H1 (cell line): ENCODE results near the gene GALNT4. TPM values are rescaled to one million over a fixed set of nuclear protein-coding genes. Genes with fewer than 3 reads are reported as not detected.

Experiments
- BACH1 ChIP-seq: IDR thresholded peaks from 2 replicates; pipeline ENCODE4 v1.6.1; 2012; ENCODE audit warnings: low read length, improper control_type of control experiment
- CHD1 ChIP-seq: IDR thresholded peaks from 2 replicates; pipeline ENCODE4 v1.6.1; 2012; ENCODE audit warnings: low read depth, low read length, improper control_type of control experiment
- EGR1 ChIP-seq: IDR thresholded peaks from 2 replicates; pipeline ENCODE4 v1.6.1; 2011; ENCODE audit warnings: low read depth, low read length, borderline replicate concordance
- FOSL1 ChIP-seq: IDR thresholded peaks from 2 replicates; pipeline ENCODE4 v1.6.1; 2011; ENCODE audit warnings: mild to moderate bottlenecking, low read depth, low read length, moderate library complexity; ENCODE audit not compliant: insufficient read depth
- HDAC2 ChIP-seq, 2 experiments: fragments of 300-600 bp in 1 of 2; sonication (generic) in 1 of 2; IDR thresholded peaks; 2 replicates each; pipeline ENCODE4 v1.6.1; 2011 to 2012; ENCODE audit warnings: low read depth in 2 of 2, low read length in 2 of 2, mild to moderate bottlenecking in 2 of 2, moderate library complexity in 2 of 2, borderline replicate concordance in 1 of 2, inconsistent platforms in 1 of 2
- KDM4A ChIP-seq: IDR thresholded peaks from one replicate; pipeline ENCODE4 v1.7.1; 2012; ENCODE audit warnings: low read depth, mild to moderate bottlenecking, moderate library complexity, low read length, inconsistent platforms; ENCODE audit not compliant: severe bottlenecking
- POLR2A ChIP-seq, 2 experiments: IDR thresholded peaks; 1 replicate in 1 of 2; 2 replicates in 1 of 2; pipeline ENCODE4 v1.6.1; 2011; ENCODE audit warnings: low read depth in 2 of 2, low read length in 2 of 2, mild to moderate bottlenecking in 2 of 2; ENCODE audit errors: control extremely low read depth in 1 of 2
- POLR2AphosphoS5 ChIP-seq: IDR thresholded peaks from 2 replicates; pipeline ENCODE4 v1.6.1; 2011; ENCODE audit warnings: low read depth, low read length
- RBBP5 ChIP-seq: IDR thresholded peaks from 2 replicates; pipeline ENCODE4 v1.7.1; 2012; ENCODE audit warnings: low read depth, mild to moderate bottlenecking, inconsistent platforms, low read length, moderate library complexity, borderline replicate concordance
- SIN3A ChIP-seq, 2 experiments: IDR thresholded peaks in 1 of 2; conservative IDR thresholded peaks in 1 of 2; 2 replicates each; pipeline ENCODE4 v1.6.1; 2011 to 2012; ENCODE audit warnings: low read length in 2 of 2, improper control_type of control experiment in 1 of 2, low read depth in 1 of 2, mild to moderate bottlenecking in 1 of 2
- SP4 ChIP-seq: IDR thresholded peaks from 2 replicates; pipeline ENCODE4 v1.6.1; 2012; ENCODE audit warnings: low read length, inconsistent platforms
- TAF1 ChIP-seq: IDR thresholded peaks from 2 replicates; pipeline ENCODE4 v1.6.1; 2011; ENCODE audit warnings: mild to moderate bottlenecking, low read depth, low read length
- TBP ChIP-seq: IDR thresholded peaks from 2 replicates; pipeline ENCODE4 v1.6.1; 2011; ENCODE audit warnings: low read depth, low read length, improper control_type of control experiment
- polyA plus RNA-seq, 7 experiments: library from polyadenylated mRNA; depleted of rRNA in 3 of 7; stranded (reverse) in 5 of 7; unstranded in 2 of 7; fragments of >200 nt in 5 of 7; fragments of 200-250 nt in 2 of 7; gene quantifications; 1 replicate in 5 of 7; 2 replicates in 1 of 7; 4 replicates in 1 of 7; pipeline versions ENCODE4 v1.2.1 to v1.2.3, GENCODE V29; 2011 to 2013; ENCODE audit warnings: missing spikeins in 2 of 7, mixed read lengths in 2 of 7
- total RNA-seq: library from RNA; stranded (reverse); fragmentation: NEBNext Ultra II Directional; extraction: Animal tissue kit (Norgen Biotek cat#: 25700); gene quantifications from 2 replicates; pipeline ENCODE4 v1.2.1, GENCODE V29; 2021
- TF ChIP-seq, protein P1 (sequence below), 3 experiments: IDR thresholded peaks; 1 replicate in 2 of 3; 2 replicates in 1 of 3; pipeline versions ENCODE4 v1.5.1 to v1.6.1; 2011; ENCODE audit warnings: low read length in 3 of 3, mild to moderate bottlenecking in 3 of 3, inconsistent platforms in 2 of 3, low read depth in 1 of 3, moderate library complexity in 1 of 3; ENCODE audit not compliant: insufficient read depth in 1 of 3; ENCODE audit errors: control extremely low read depth in 1 of 3
- TF ChIP-seq, protein P2 (sequence below): IDR thresholded peaks from 2 replicates; pipeline ENCODE4 v1.6.1; 2011; ENCODE audit warnings: low read length, improper control_type of control experiment
- TF ChIP-seq, protein P3 (sequence below): IDR thresholded peaks from 2 replicates; pipeline ENCODE4 v1.6.1; 2012; ENCODE audit warnings: low read length, inconsistent platforms

Gene GALNT4
- total and polyA plus RNA-seq, 2 of the 8 experiments (the other 6 are each of a cell fraction or from before 2014, with no cell fraction given), result 0.45 to 3.3 TPM

DNA sequence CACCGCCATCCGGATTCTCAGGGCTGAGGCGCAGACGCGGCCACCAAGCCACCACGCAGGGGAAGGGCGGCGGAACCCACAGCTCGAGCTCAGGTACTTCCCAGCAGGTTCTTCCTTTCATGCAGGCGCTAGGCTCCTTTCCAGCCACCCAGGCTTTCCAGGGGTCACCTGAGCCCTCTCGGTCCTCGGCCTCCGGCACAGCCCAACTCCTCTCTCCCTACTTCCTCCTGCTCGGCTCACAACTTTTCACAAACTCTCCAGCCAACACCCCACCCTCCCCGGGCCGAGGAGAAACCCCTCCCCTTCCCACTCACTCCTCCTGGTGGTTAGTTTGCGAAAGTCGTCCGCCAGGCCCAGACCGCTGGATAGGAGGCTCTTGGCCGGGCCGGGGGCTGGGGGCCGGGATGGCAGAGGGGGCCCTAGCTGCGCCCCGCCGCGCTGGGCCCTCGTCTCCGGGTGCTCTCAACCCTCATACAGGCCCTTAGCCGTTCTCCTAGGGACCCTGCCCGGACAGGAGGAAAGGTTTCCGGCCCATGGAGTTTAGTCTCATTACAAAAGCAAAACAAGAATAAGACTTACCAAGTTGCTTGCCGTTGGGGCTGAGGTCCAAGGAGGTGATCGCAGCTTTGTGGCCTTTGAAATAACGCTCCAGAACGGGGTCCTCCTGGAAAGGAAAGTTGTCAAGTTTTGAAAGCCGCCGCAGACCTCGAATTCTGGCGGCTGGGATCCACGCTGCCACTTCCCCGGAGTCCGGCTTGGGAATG is at the start of gene GALNT4 (continued):
- TF ChIP-seq, protein P1, sequence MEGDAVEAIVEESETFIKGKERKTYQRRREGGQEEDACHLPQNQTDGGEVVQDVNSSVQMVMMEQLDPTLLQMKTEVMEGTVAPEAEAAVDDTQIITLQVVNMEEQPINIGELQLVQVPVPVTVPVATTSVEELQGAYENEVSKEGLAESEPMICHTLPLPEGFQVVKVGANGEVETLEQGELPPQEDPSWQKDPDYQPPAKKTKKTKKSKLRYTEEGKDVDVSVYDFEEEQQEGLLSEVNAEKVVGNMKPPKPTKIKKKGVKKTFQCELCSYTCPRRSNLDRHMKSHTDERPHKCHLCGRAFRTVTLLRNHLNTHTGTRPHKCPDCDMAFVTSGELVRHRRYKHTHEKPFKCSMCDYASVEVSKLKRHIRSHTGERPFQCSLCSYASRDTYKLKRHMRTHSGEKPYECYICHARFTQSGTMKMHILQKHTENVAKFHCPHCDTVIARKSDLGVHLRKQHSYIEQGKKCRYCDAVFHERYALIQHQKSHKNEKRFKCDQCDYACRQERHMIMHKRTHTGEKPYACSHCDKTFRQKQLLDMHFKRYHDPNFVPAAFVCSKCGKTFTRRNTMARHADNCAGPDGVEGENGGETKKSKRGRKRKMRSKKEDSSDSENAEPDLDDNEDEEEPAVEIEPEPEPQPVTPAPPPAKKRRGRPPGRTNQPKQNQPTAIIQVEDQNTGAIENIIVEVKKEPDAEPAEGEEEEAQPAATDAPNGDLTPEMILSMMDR (IDR thresholded peaks at IDR 0.05; ENCODE audit: control extremely low read depth in 1 of 3, insufficient read depth in 1 of 3, low read depth in 1 of 3, low read length in 3 of 3), result peak; percentile 59 to 78 (median 71)
- TF ChIP-seq SIN3A (conservative IDR thresholded peaks at IDR 0.05 in 1 of 2, IDR thresholded peaks at IDR 0.05 in 1 of 2; ENCODE audit: low read depth in 1 of 2, low read length in 2 of 2), result 0 out of 4 replicates have a peak, but pooled peaks of 1 of the 2 experiments have one; percentile 20
- no peak for TF ChIP-seq EGR1
- TF ChIP-seq, protein P2, sequence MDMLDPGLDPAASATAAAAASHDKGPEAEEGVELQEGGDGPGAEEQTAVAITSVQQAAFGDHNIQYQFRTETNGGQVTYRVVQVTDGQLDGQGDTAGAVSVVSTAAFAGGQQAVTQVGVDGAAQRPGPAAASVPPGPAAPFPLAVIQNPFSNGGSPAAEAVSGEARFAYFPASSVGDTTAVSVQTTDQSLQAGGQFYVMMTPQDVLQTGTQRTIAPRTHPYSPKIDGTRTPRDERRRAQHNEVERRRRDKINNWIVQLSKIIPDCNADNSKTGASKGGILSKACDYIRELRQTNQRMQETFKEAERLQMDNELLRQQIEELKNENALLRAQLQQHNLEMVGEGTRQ, result no peak
- peak; percentile 59; the same call in 1 of the 2 replicates for TF ChIP-seq TAF1
- TF ChIP-seq RBBP5, result no peak; the same call in 1 of the 2 replicates
- TF ChIP-seq CHD1, result no peak
- peak; percentile 56; the same call in 1 of the 2 replicates for TF ChIP-seq TBP
- TF ChIP-seq HDAC2 (IDR thresholded peaks at IDR 0.05; ENCODE audit: borderline replicate concordance in 1 of 2, low read depth in 2 of 2, low read length in 2 of 2), result 0 out of 4 replicates have a peak, but pooled peaks of 1 of the 2 experiments have one; percentile 0
- TF ChIP-seq, protein P3, sequence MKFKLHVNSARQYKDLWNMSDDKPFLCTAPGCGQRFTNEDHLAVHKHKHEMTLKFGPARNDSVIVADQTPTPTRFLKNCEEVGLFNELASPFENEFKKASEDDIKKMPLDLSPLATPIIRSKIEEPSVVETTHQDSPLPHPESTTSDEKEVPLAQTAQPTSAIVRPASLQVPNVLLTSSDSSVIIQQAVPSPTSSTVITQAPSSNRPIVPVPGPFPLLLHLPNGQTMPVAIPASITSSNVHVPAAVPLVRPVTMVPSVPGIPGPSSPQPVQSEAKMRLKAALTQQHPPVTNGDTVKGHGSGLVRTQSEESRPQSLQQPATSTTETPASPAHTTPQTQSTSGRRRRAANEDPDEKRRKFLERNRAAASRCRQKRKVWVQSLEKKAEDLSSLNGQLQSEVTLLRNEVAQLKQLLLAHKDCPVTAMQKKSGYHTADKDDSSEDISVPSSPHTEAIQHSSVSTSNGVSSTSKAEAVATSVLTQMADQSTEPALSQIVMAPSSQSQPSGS, result no peak
- no peak for TF ChIP-seq SP4
- TF ChIP-seq FOSL1, result no peak
- TF ChIP-seq POLR2A (IDR thresholded peaks at IDR 0.05; ENCODE audit: control extremely low read depth in 1 of 2, low read depth in 2 of 2, low read length in 2 of 2), result peak in 1 of 2 experiments; percentile 66; a peak in 1 of 3 replicates
- peak; percentile 8 for TF ChIP-seq KDM4A
- 0 out of 2 replicates have a peak, but pooled peaks have one; percentile 20 for TF ChIP-seq BACH1
- TF ChIP-seq POLR2AphosphoS5, result peak; percentile 41; the same call in 1 of the 2 replicates
